ENCODE data around the gene TMEM209.
A peak's percentile ranks its signal among the peaks of the same experiment; 100 is the strongest.
"Not testable (repeated sequence)": the region's sequence is repeated elsewhere in the genome, so short reads cannot be mapped to it uniquely, and the experiment has no call there.

Gene TMEM209

DNA sequence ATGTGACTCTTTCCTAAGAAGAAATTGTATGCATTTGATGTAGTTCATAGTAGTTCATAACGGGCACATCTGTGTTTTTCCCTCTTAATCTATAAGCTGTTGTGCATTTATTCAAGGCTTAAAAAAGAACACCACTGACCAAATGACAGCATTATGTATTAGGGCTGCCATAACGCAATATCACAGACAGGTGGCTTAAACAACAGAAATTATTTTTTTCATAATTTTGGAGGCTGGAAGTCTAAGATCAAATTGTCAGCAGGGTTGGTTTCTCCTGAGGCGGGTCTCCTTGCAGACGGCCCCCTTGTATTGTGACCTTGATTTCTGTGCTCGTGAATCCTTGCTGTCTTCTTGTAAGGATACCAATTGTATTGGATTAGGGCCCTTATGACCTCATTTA, 1.8 kb upstream of the TMEM209 start:
- Mint-ChIP-seq H3K9me3 (no peaks in the 10 kb centered on the region), H3K4me1 (ENCODE audit: low read depth) (peaks cover 13% of the 10 kb centered on the region), H3K36me3 (ENCODE audit: low read depth) (peaks cover 16% of the 10 kb centered on the region), H3K27ac (no peak overlapping the region), H3K4me3 (no peak overlapping the region), H3K27me3 (ENCODE audit: low read depth) (peaks cover 2% of the 10 kb centered on the region)
- DNase-seq (ENCODE audit: low spot score), result no peak

DNA sequence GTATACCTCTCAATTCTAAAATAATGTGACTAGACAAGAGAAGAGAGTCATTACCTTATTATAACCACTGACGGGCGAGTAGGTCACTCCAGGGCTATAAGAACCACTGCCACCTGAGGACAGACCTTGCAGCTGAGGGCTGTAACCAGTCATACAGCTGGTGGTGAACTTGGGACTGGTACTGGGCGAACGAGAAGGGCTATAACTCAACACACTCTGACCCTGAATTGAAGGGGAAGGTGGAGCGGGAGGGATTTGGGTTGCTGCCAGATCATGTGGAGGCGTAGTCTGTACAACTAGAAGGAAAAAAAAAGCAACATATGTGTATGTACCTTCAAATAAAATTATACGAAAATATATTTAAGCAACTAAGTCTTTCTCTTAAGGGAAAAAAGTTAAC, 3.4 kb downstream of the TMEM209 start:
- peaks cover 50% of the 10 kb centered on the region for H3K36me3 Mint-ChIP-seq (ENCODE audit: low read depth)
- peaks cover 18% of the 10 kb centered on the region for H3K4me1 Mint-ChIP-seq (ENCODE audit: low read depth)
- H3K4me3 Mint-ChIP-seq, result no peak overlapping the region
- DNase-seq (ENCODE audit: low spot score), result no peak
- H3K9me3 Mint-ChIP-seq, result no peaks in the 10 kb centered on the region
- no peak overlapping the region for H3K27ac Mint-ChIP-seq
- no peaks in the 10 kb centered on the region for H3K27me3 Mint-ChIP-seq (ENCODE audit: low read depth)

DNA sequence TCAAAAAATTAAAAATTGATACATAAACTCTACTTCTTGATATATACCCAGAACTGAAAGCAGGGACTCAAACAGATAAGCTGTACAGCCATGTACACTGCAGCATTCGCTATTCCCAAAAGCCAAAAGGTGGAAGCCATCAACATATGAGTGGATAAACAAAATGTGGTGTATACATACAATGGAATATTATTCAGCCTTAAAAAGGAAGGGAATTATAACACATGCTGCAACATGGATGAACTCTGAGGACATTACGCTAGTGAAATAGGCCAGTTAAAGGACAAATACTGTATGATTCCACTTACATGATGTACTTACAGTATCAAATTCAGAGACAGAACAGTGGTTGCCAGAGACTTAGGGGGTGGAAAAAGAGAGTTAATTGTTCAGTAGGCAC, 8.1 kb downstream of the TMEM209 start:
- H3K36me3 Mint-ChIP-seq (ENCODE audit: low read depth), result peaks cover 56% of the 10 kb centered on the region
- DNase-seq (ENCODE audit: low spot score), result no peak
- no peak overlapping the region for H3K4me3 Mint-ChIP-seq

DNA sequence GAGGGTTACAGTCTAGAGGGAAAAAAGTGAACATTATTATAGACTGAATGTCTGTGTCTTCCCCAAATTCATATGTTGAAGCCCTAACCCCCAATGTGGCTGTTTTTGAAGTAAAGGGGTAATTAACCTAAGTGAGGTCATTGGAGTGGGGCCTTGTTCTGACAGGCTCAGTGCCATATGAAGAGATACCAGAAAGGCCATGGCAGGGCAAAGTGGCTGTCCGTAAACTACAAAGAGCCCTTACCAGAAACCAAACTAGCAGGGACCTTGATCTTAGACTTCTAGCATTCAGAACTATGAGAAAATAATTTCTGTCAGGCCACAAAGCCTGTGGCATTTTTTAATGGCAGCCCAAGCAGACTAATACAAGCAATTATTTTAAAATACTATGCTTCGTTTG, 8.7 kb downstream of the TMEM209 start:
- peaks cover 53% of the 10 kb centered on the region for H3K36me3 Mint-ChIP-seq (ENCODE audit: low read depth)
- no peak overlapping the region for H3K27ac Mint-ChIP-seq
- no peak overlapping the region for H3K4me3 Mint-ChIP-seq
- peaks cover 4% of the 10 kb centered on the region for H3K4me1 Mint-ChIP-seq (ENCODE audit: low read depth)
- no peak for DNase-seq (ENCODE audit: low spot score)
- no peaks in the 10 kb centered on the region for H3K27me3 Mint-ChIP-seq (ENCODE audit: low read depth)
- no peaks in the 10 kb centered on the region for H3K9me3 Mint-ChIP-seq

More for the DNA sequence above, 8.1 kb downstream of the TMEM209 start:
- H3K4me1 Mint-ChIP-seq (ENCODE audit: low read depth), result peaks cover 7% of the 10 kb centered on the region
- H3K9me3 Mint-ChIP-seq, result no peaks in the 10 kb centered on the region
- H3K27me3 Mint-ChIP-seq (ENCODE audit: low read depth), result no peaks in the 10 kb centered on the region
- H3K27ac Mint-ChIP-seq, result no peak overlapping the region

DNA sequence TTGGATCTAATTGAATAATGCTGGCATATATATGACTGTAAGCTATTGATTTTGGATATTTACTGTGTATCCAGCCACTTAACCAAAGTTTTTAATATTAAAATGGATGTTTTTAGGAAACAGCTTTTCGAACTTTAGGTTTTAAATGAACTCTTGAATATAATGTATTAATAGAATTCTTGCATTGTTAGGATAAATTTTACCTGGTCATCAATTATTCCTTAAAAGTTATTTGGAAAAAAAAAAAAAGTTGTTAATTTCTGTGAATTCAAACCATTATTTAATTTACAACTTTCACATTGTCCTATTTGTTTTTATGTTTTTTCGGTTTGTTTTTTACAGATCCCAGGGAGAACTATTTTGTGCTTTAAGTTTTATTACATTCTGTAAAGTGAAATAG, 9.8 kb downstream of the TMEM209 start:
- Mint-ChIP-seq H3K27ac (no peak overlapping the region), H3K4me1 (ENCODE audit: low read depth) (no peaks in the 10 kb centered on the region), H3K27me3 (ENCODE audit: low read depth) (no peaks in the 10 kb centered on the region), H3K36me3 (ENCODE audit: low read depth) (peaks cover 53% of the 10 kb centered on the region), H3K9me3 (no peaks in the 10 kb centered on the region), H3K4me3 (no peak overlapping the region)
- no peak for DNase-seq (ENCODE audit: low spot score)

DNA sequence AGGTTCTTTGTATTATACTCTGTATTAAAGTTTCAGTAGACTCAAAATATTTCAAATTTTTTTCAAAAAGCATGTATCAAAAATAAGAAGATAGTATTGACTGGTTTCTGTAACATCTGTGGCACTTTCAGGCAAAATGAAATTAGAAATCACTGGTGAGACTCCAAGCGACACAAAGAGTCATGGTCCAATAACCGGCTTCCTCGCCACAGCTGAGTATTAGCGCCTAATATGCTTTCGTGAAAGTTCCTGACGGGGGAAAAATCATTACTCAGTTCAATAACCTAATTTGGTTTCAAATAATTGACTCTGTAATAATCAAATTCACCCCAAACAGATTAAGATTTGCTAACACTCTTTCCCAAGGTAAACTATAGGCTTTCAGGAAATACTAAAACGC, 13.4 kb downstream of the TMEM209 start:
- Mint-ChIP-seq H3K27me3 (ENCODE audit: low read depth) (no peaks in the 10 kb centered on the region), H3K4me1 (ENCODE audit: low read depth) (peaks cover 4% of the 10 kb centered on the region), H3K4me3 (no peak overlapping the region), H3K9me3 (no peaks in the 10 kb centered on the region), H3K36me3 (ENCODE audit: low read depth) (peaks cover 46% of the 10 kb centered on the region), H3K27ac (no peak overlapping the region)
- DNase-seq (ENCODE audit: low spot score), result no peak

DNA sequence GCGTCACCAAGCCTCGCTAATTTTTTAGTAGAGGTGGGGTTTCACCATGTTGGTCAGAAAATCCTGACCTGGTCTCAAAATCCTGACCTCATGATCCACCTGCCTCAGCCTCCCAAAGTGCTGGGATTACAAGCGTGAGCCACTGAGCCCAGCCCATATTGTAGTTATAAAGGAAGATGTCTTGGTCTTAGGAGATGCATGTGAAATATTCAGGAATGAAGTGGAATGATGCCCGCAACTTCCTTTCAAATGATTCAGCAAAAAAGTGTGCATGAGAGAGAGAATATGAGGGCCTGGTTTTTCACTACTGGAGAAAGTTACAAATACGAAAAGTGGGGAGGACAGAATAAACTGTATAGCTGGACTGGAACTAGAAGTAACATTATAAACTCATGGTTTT, 15.9 kb downstream of the TMEM209 start:
- H3K27ac Mint-ChIP-seq, result no peak overlapping the region
- peaks cover 45% of the 10 kb centered on the region for H3K36me3 Mint-ChIP-seq (ENCODE audit: low read depth)
- no peaks in the 10 kb centered on the region for H3K9me3 Mint-ChIP-seq
- H3K4me1 Mint-ChIP-seq (ENCODE audit: low read depth), result peaks cover 6% of the 10 kb centered on the region
- H3K27me3 Mint-ChIP-seq (ENCODE audit: low read depth), result no peaks in the 10 kb centered on the region
- DNase-seq (ENCODE audit: low spot score), result no peak
- H3K4me3 Mint-ChIP-seq, result no peak overlapping the region

DNA sequence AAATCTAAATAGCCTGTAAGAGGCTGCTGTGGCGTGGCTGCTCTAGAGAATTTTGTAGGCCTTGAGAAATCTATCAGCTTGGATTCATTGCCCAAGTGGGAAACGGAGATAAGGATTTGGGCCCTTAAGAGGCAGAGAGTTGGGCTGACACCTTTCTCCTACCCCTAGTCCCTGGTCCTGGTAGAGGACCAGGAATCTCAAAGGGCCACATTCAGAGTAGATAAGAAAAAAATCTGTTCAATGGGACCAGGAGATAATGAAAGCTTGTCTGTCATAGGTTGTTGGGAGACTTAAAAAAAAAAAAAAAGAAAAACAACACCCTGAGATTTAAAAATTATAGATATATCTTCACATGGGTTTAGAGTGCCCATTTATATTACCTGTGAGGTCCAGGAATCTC, 17.8 kb downstream of the TMEM209 start:
- DNase-seq (ENCODE audit: low spot score), result no peak
- Mint-ChIP-seq H3K4me3 (no peak overlapping the region), H3K27ac (no peak overlapping the region), H3K4me1 (ENCODE audit: low read depth) (peaks cover 17% of the 10 kb centered on the region), H3K9me3 (no peaks in the 10 kb centered on the region), H3K27me3 (ENCODE audit: low read depth) (no peaks in the 10 kb centered on the region), H3K36me3 (ENCODE audit: low read depth) (peaks cover 51% of the 10 kb centered on the region)

DNA sequence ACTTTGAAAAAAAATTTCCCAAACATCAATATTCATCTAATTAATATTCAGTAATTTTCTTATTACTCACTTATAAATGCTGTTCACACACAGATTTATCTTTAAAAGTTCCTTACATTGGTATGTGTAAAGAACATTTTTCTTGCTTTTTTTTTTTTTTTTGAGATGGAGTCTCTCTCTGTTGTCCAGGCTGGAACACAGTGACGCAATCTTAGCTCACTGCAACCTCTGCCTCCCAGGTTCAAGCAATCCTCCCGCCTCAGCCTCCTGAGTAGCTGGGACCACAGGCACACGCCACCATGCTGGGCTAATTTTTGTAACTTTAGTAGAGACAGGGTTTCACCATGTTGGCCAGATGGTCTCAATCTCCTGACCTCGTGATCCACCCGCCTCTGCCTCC, 20.9 kb downstream of the TMEM209 start:
- Mint-ChIP-seq H3K4me1 (ENCODE audit: low read depth) (peaks cover 27% of the 10 kb centered on the region), H3K36me3 (ENCODE audit: low read depth) (peaks cover 54% of the 10 kb centered on the region)
- H3K4me3 Mint-ChIP-seq; DNase-seq (ENCODE audit: low spot score); H3K27me3 Mint-ChIP-seq (ENCODE audit: low read depth); H3K9me3 Mint-ChIP-seq; H3K27ac Mint-ChIP-seq: not testable (repeated sequence)

DNA sequence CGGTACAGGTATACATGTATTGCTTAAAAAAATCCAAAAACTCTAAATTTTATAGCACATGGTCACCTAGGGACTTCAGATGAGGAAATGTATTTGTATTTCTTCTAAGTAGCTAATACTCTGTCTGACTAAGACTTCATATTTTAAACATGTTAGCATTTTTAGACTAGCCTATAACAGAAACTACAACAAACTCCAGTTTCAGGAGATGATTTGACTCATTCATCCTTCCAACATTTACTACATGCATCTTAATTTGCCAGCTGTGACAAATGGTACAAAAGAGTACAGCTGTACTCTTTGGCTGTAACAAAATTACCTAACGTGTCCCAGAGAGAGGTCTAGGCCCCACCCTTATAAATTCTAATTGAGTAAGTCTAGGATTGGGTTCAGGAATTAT, 22.2 kb downstream of the TMEM209 start:
- no peak overlapping the region for H3K27ac Mint-ChIP-seq
- H3K4me1 Mint-ChIP-seq (ENCODE audit: low read depth), result peaks cover 27% of the 10 kb centered on the region
- no peak for DNase-seq (ENCODE audit: low spot score)
- H3K9me3 Mint-ChIP-seq, result no peaks in the 10 kb centered on the region
- H3K4me3 Mint-ChIP-seq, result no peak overlapping the region
- H3K27me3 Mint-ChIP-seq (ENCODE audit: low read depth), result no peaks in the 10 kb centered on the region
- H3K36me3 Mint-ChIP-seq (ENCODE audit: low read depth), result peaks cover 60% of the 10 kb centered on the region

DNA sequence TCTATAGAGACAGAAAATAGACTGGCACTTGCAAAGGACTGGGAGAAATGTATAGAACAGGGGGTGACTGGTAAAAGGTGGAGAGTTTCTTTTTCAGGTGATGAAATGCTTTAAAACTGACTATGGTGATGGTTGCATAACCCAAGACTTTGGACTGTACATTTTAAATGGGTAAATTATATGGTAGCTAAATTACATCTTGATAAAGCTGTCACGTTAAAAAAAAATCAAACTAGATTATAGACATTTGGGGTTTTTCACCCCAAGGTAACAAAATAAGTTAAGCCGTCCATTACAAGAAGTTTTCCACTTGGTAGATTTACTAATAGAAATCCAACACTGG, 24.0 kb downstream of the TMEM209 start:
- Mint-ChIP-seq H3K27me3 (ENCODE audit: low read depth) (no peaks in the 10 kb centered on the region), H3K4me3 (no peak overlapping the region), H3K27ac (no peak overlapping the region), H3K4me1 (ENCODE audit: low read depth) (peaks cover 25% of the 10 kb centered on the region), H3K36me3 (ENCODE audit: low read depth) (peaks cover 55% of the 10 kb centered on the region), H3K9me3 (no peaks in the 10 kb centered on the region)
- no peak for DNase-seq (ENCODE audit: low spot score)

DNA sequence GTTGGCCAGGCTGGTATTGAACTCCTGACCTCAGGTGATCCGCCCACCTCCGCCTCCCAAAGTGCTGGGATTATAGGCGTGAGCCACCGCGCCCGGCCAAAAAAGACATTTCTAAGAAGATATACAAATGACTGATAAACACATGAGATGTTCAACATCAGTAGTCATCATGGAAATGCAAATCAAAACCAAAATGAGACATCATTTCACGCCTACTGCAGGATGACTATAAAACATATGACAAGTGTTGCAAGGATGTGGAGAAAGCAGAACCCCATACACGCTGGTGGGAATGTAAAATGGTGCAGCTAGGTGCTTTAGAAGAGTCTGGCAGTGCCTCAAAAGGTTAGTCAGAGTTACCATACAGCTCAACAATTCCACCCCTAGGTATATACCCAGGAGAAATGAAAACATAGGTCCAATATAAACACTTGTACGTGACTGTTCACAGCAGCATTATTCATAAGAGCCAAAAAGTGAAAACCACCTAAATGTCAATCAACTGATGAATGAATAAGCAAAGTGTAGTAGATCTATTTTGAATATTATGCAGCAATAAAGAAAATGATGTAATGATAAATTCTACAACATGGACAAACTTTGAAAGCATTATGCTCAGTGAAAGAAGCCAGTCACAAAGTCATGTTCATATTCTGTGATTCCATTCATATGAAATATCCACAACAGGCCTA, 24.5 kb downstream of the TMEM209 start:
- peak; percentile 66 for DNase-seq (ENCODE audit: low spot score)
- Mint-ChIP-seq H3K9me3 (no peaks in the 10 kb centered on the region), H3K27ac (peak overlapping the region; percentile 17), H3K4me1 (ENCODE audit: low read depth) (peaks cover 25% of the 10 kb centered on the region), H3K4me3 (no peak overlapping the region), H3K36me3 (ENCODE audit: low read depth) (peaks cover 55% of the 10 kb centered on the region), H3K27me3 (ENCODE audit: low read depth) (no peaks in the 10 kb centered on the region)

DNA sequence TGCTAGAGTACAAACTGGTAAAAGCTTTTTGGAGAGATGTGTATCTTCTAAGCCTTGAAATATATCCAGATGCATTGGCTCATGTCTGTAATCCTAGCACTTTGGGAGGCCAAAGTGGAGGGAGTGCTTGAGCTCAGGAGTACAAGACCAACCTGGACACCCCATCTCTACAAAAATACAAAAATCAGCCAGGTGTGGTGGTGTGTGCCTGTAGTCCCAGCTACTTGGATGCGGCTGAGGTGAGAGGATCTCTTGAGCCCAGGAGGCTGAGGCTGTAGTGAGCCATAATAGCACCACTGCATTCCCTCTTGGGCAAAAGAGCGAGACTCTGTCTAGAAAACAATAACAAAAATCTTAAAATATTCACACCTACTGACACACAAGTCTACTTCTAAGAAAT, 25.6 kb downstream of the TMEM209 start:
- peaks cover 23% of the 10 kb centered on the region for H3K4me1 Mint-ChIP-seq (ENCODE audit: low read depth)
- H3K36me3 Mint-ChIP-seq (ENCODE audit: low read depth), result peaks cover 54% of the 10 kb centered on the region
- H3K27ac Mint-ChIP-seq, result no peak overlapping the region
- H3K4me3 Mint-ChIP-seq, result no peak overlapping the region
- H3K9me3 Mint-ChIP-seq, result no peaks in the 10 kb centered on the region
- no peaks in the 10 kb centered on the region for H3K27me3 Mint-ChIP-seq (ENCODE audit: low read depth)
- DNase-seq (ENCODE audit: low spot score), result no peak

DNA sequence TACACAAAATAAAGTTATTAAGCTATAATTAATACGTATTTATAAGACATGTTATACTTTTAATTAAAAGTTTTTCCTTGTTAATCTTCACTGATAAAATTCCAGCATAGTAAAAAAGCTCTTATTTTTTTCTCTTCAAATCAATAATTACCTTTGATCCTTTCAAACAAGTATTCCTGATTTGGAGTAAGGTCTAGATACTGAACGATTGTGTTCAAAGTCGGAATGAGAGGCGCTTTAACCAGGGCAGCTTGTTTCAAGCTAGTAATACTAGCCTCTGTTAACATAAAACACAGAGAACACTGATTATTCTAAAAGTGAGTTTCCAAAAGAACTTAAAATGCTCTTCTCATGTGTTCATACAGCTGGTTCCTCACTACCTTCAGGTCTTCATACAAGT, 27.0 kb downstream of the TMEM209 start:
- no peak for DNase-seq (ENCODE audit: low spot score)
- Mint-ChIP-seq H3K9me3 (no peaks in the 10 kb centered on the region), H3K27ac (no peak overlapping the region), H3K27me3 (ENCODE audit: low read depth) (no peaks in the 10 kb centered on the region), H3K4me1 (ENCODE audit: low read depth) (peaks cover 17% of the 10 kb centered on the region), H3K36me3 (ENCODE audit: low read depth) (peaks cover 49% of the 10 kb centered on the region), H3K4me3 (no peak overlapping the region)

DNA sequence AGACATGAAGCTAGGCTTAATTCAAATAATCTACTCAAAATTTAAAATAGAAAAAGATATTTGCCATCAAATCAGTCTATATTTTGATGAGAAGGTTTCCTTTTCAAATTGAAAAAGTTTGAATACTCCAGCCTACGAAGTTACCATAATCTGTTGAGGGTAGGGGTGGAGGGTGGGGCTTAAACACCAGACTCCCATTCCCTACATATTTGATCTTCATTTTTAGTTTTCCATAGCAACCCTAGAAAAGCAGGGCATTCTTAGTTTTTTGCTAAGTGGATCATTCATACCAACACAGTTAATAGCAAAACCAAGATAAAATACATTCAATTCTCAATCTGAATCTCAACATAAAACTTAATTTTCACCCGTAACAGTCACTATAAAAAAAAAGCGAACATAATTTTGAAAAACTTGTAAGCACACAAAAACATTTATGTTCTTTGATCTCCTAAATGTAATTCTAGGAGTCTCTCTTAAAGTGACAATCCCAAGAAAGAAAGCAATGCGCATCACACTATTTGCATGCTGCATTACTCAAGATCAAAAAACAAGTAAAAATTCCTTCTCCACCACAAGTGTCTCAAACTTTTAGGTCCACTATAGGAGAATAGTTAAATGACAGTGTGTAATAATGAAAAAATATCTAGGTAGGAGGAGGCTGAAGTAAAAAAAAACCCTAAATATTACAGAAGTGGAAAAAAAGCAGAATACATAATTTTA, 30.8 kb downstream of the TMEM209 start:
- Mint-ChIP-seq H3K4me3 (no peak overlapping the region), H3K9me3 (no peaks in the 10 kb centered on the region), H3K27ac (no peak overlapping the region), H3K4me1 (ENCODE audit: low read depth) (no peaks in the 10 kb centered on the region), H3K36me3 (ENCODE audit: low read depth) (peaks cover 39% of the 10 kb centered on the region), H3K27me3 (ENCODE audit: low read depth) (no peaks in the 10 kb centered on the region)
- DNase-seq (ENCODE audit: low spot score), result no peak

Data from T-helper 2 cell treated with Interferon-gamma antibody and Interleukin-4, amounts not matched to agents 5 μg/mL and 100 μg/mL, for 36 hours (primary cell).